CD4-positive, alpha-beta memory T cell (primary cell): ENCODE measurements around the gene POLR3F. TPM values are rescaled to one million over a fixed set of nuclear protein-coding genes. Genes with fewer than 3 reads are reported as not detected.

ENCODE experiments used
- CTCF ChIA-PET: fragments of 350-600 bp; sonication (Branson Sonifier 250); formaldehyde crosslinking; loops from one replicate; lab custom pipeline; 2021; ENCODE audit warnings: inconsistent platforms; ENCODE audit not compliant: partially characterized antibody; lab: Charles Lee
- POLR2A ChIA-PET: fragments of 350-600 bp; sonication (Branson Sonifier 250); formaldehyde crosslinking; loops from one replicate; lab custom pipeline; 2021; ENCODE audit not compliant: partially characterized antibody; lab: Charles Lee
- DNase-seq, 5 donors: peaks; one replicate each; pipeline versions ENCODE4 v3.0.0 to v3.0.0-alpha.2; 2020 to 2022; ENCODE audit warnings: mixed read lengths in 1 of 5
- H3K27ac ChIP-seq: one replicate; pipeline ENCODE4 v1.7.0; 2013; ENCODE audit warnings: low read depth, low read length
- H3K27me3 ChIP-seq: 2 replicates; pipeline ENCODE4 v1.7.0; 2013; ENCODE audit warnings: mild to moderate bottlenecking, low read length, moderate library complexity; ENCODE audit not compliant: insufficient read depth
- H3K36me3 ChIP-seq: 2 replicates; pipeline ENCODE4 v1.7.0; 2013; ENCODE audit warnings: mild to moderate bottlenecking, low read length, moderate library complexity; ENCODE audit not compliant: insufficient read depth
- H3K4me1 ChIP-seq: 2 replicates; pipeline ENCODE4 v1.7.0; 2013; ENCODE audit warnings: mild to moderate bottlenecking, low read length, moderate library complexity; ENCODE audit not compliant: insufficient read depth
- H3K4me3 ChIP-seq, 2 donors: one replicate each; pipeline ENCODE4 v1.7.0; 2013; ENCODE audit warnings: low read length in 2 of 2, mild to moderate bottlenecking in 1 of 2
- H3K9me3 ChIP-seq, 2 donors: one replicate each; pipeline ENCODE4 v1.7.0; 2013; ENCODE audit warnings: low read length in 2 of 2, control low read depth in 1 of 2; ENCODE audit not compliant: control insufficient read depth in 1 of 2
- H3K27ac Mint-ChIP-seq, 7 donors: one replicate each; pipeline ENCODE4 v1.8.0; 2020 to 2021; ENCODE audit warnings: mixed read lengths in 7 of 7, mild to moderate bottlenecking in 6 of 7, inconsistent platforms in 3 of 7, moderate library complexity in 3 of 7
- H3K27me3 Mint-ChIP-seq, 2 donors: one replicate each; pipeline ENCODE4 v1.8.0; 2020 to 2021; ENCODE audit warnings: mixed read lengths in 2 of 2
- H3K36me3 Mint-ChIP-seq, 2 donors: one replicate each; pipeline ENCODE4 v1.8.0; 2020 to 2021; ENCODE audit warnings: mixed read lengths in 2 of 2, inconsistent platforms in 1 of 2, mild to moderate bottlenecking in 1 of 2
- H3K4me1 Mint-ChIP-seq, 4 donors: one replicate each; pipeline ENCODE4 v1.8.0; 2020 to 2021; ENCODE audit warnings: mixed read lengths in 4 of 4, mild to moderate bottlenecking in 1 of 4
- H3K4me3 Mint-ChIP-seq, 8 donors: one replicate each; pipeline ENCODE4 v1.8.0; 2020 to 2021; ENCODE audit warnings: mixed read lengths in 8 of 8, mild to moderate bottlenecking in 7 of 8, moderate library complexity in 6 of 8, inconsistent platforms in 3 of 8
- H3K9me3 Mint-ChIP-seq, 8 donors: one replicate each; pipeline ENCODE4 v1.8.0; 2020 to 2021; ENCODE audit warnings: mixed read lengths in 8 of 8, mild to moderate bottlenecking in 5 of 8, inconsistent platforms in 3 of 8, moderate library complexity in 1 of 8
- intact Hi-C: fragments of 100-400 bp; cut with micrococcal nuclease; formaldehyde crosslinking; loops from one replicate; pipeline ENCODE4 v1.15.1; 2023
- polyA plus RNA-seq, 2 donors: library from polyadenylated mRNA; unstranded; fragments of 300-500 nt; fragmentation: Illumina TruSeq; gene quantifications; one replicate each; pipeline ENCODE4 v1.2.3, GENCODE V29; 2021
- total RNA-seq, 2 experiments: library from RNA; stranded (reverse); gene quantifications; one replicate each; pipeline ENCODE4 v1.2.3, GENCODE V29; 2021

POLR3F gene
- total and polyA plus RNA-seq, 4 experiments from 2014 or later: 7.1 to 9.1 (median 7.8) TPM

GRCh38 chr20:18477821-18478220 lies 10.6 kb downstream of the POLR3F start:
- ChIA-PET POLR2A (interaction anchor here (1.3 kb wide), 1 partner anchor 29 kb away, joined by 3 read pairs; no protein-coding TSS in a partner anchor), CTCF (no interaction called here)
- Mint-ChIP-seq H3K27ac (peak overlapping the region in 2 of 7 donors; percentile 58 to 64), H3K9me3 (no peaks in the 10 kb centered on the region), H3K36me3 (peaks cover 46 to 73% of the 10 kb centered on the region in 2 donors), H3K4me1 (no peaks in the 10 kb centered on the region), H3K4me3 (no peak overlapping the region), H3K27me3 (no peaks in the 10 kb centered on the region)
- Histone ChIP-seq H3K27me3 (no peaks in the 10 kb centered on the region), H3K4me3 (no peak overlapping the region), H3K9me3 (no peaks in the 10 kb centered on the region), H3K36me3 (peaks cover 45% of the 10 kb centered on the region), H3K27ac (no peak overlapping the region), H3K4me1 (no peaks in the 10 kb centered on the region)
- intact Hi-C loops: no loop called here
- DNase-seq: no peak

GRCh38 chr20:18481596-18481995 lies 14.4 kb downstream of the POLR3F start:
- DNase-seq: no peak
- Histone ChIP-seq H3K4me1 (no peaks in the 10 kb centered on the region), H3K4me3 (no peak overlapping the region), H3K36me3 (peaks cover 26% of the 10 kb centered on the region), H3K27ac (no peak overlapping the region), H3K27me3 (no peaks in the 10 kb centered on the region), H3K9me3 (no peaks in the 10 kb centered on the region)
- intact Hi-C loops: no loop called here
- Mint-ChIP-seq H3K4me1 (no peaks in the 10 kb centered on the region), H3K27ac (no peak overlapping the region), H3K9me3 (no peaks in the 10 kb centered on the region), H3K4me3 (peak overlapping the region in 1 of 8 donors; percentile 26), H3K36me3 (peaks cover 29 to 70% of the 10 kb centered on the region in 2 donors), H3K27me3 (no peaks in the 10 kb centered on the region)
- POLR2A ChIA-PET: interaction anchor here (1.1 kb wide), 1 partner anchor 14 kb away, joined by 7 read pairs; the partner anchor contains the start of genes DZANK1 and POLR3F
- CTCF ChIA-PET: no interaction called here

GRCh38 chr20:18488301-18488700 lies 21.1 kb downstream of the POLR3F start:
- H3K9me3 Mint-ChIP-seq: no peaks in the 10 kb centered on the region
- H3K4me1 Mint-ChIP-seq: peaks cover 0 to under 1% (median 0%) of the 10 kb centered on the region in 4 donors
- H3K36me3 ChIP-seq: peaks cover 12% of the 10 kb centered on the region
- POLR2A ChIA-PET: no interaction called here
- CTCF ChIA-PET: no interaction called here
- DNase-seq: no peak
- no peaks in the 10 kb centered on the region for H3K27me3 ChIP-seq
- H3K27ac Mint-ChIP-seq: no peak overlapping the region
- H3K27me3 Mint-ChIP-seq: no peaks in the 10 kb centered on the region
- no peak overlapping the region for H3K4me3 ChIP-seq
- no peaks in the 10 kb centered on the region for H3K9me3 ChIP-seq
- H3K36me3 Mint-ChIP-seq: peaks cover 28 to 65% of the 10 kb centered on the region in 2 donors
- H3K4me3 Mint-ChIP-seq: no peak overlapping the region
- intact Hi-C loops: no loop called here
- H3K4me1 ChIP-seq: no peaks in the 10 kb centered on the region
- H3K27ac ChIP-seq: no peak overlapping the region

GRCh38 chr20:18496042-18496441 lies 28.9 kb downstream of the POLR3F start:
- Histone ChIP-seq H3K9me3 (no peaks in the 10 kb centered on the region), H3K36me3 (peaks cover 7% of the 10 kb centered on the region), H3K4me1 (peaks cover 13% of the 10 kb centered on the region), H3K27ac (peak overlapping the region; percentile 69), H3K27me3 (no peaks in the 10 kb centered on the region), H3K4me3 (no peak overlapping the region)
- intact Hi-C loops: no loop called here
- no peak for DNase-seq
- H3K9me3 Mint-ChIP-seq: no peaks in the 10 kb centered on the region
- ChIA-PET CTCF (interaction anchor here (2.9 kb wide), 1 partner anchor 11 kb away, joined by 27 read pairs; the partner anchor contains the start of gene SEC23B), POLR2A (interaction anchor here (1.2 to 4.5 kb wide), 5 partner anchors 11 to 298 kb away, joined by 3 to 153 read pairs (median 7); partner anchors contain the start of genes DZANK1, POLR3F and SEC23B)
- H3K27me3 Mint-ChIP-seq: no peaks in the 10 kb centered on the region
- H3K27ac Mint-ChIP-seq: peak overlapping the region; percentile 1 to 98 (median 81)
- peaks cover 8 to 20% of the 10 kb centered on the region in 2 donors for H3K36me3 Mint-ChIP-seq
- H3K4me3 Mint-ChIP-seq: peak overlapping the region; percentile 95 to 98 (median 97)
- peaks cover 9 to 21% (median 15%) of the 10 kb centered on the region in 4 donors for H3K4me1 Mint-ChIP-seq

- Mint-ChIP-seq H3K4me3 (peak within 1 kb of the TSS; percentile 95 to 98 (median 97)), H3K36me3 (peaks cover 8 to 17% of the 10 kb centered on the region in 2 donors), H3K4me1 (peaks cover 9 to 21% (median 15%) of the 10 kb centered on the region in 4 donors), H3K27ac (peak within 1 kb of the TSS; percentile 81 to 98 (median 96)), H3K9me3 (no peaks in the 10 kb centered on the region), H3K27me3 (peaks cover 2 to 3% of the 10 kb centered on the region in 2 donors)
- CTCF ChIA-PET: interaction anchor here (0.6 to 2.9 kb wide), 5 partner anchors 10 to 84 kb away, joined by 3 to 27 read pairs (median 4); partner anchors contain the start of genes DZANK1 and SEC23B
- Histone ChIP-seq H3K36me3 (peaks cover 7% of the 10 kb centered on the region), H3K27me3 (no peaks in the 10 kb centered on the region), H3K4me1 (peaks cover 13% of the 10 kb centered on the region), H3K9me3 (no peaks in the 10 kb centered on the region), H3K27ac (peak within 1 kb of the TSS; percentile 69), H3K4me3 (peak within 1 kb of the TSS; percentile 53 to 71)
- peak; percentile 69 to 77 (median 72) for DNase-seq
- POLR2A ChIA-PET: interaction anchor here (0.6 to 4.5 kb wide), 7 partner anchors 10 to 502 kb away, joined by 3 to 153 read pairs (median 6); partner anchors contain the start of genes DZANK1, POLR3F, SEC23B and SMIM26
- intact Hi-C loops: loop anchor here (1.0 kb wide), 3 partner anchors 10 to 91 kb away; partner anchors contain the start of genes DTD1, DZANK1, POLR3F and SEC23B
These were observed 29.8 kb downstream of the POLR3F start, which contains the start of gene RBBP9 for GRCh38 chr20:18496740-18497592. Gene RBBP9 (minus strand): TSS chr20:18497225. CDS start chr20:18497167, 58 bp downstream.

DNA sequence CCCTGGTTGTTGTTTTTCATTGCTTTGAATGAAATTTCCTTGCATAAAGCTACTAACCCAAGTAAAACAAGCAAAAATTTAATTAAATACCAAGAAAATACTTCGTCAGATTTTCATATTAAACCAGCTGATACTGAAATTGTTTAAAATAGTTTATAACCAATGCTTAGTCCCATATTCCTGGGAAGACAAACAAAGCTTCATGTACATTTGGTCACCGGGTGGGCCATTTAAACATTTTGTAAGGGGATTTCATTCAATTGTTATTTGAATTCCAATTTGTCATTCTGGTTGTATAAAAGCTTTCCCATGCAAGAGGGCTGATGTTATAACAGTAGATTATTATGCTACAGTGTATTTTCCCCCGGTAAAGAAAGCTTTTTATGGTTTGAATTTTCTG lies 30.4 kb downstream of the POLR3F start:
- CTCF ChIA-PET: interaction anchor here (1.2 to 2.9 kb wide), 3 partner anchors 9 to 85 kb away, joined by 3 to 27 read pairs (median 4); partner anchors contain the start of gene SEC23B
- Histone ChIP-seq H3K27me3 (no peaks in the 10 kb centered on the region), H3K36me3 (peaks cover 7% of the 10 kb centered on the region), H3K9me3 (no peaks in the 10 kb centered on the region), H3K27ac (peak overlapping the region; percentile 69), H3K4me3 (no peak overlapping the region), H3K4me1 (peaks cover 13% of the 10 kb centered on the region)
- H3K36me3 Mint-ChIP-seq: peaks cover 8 to 10% of the 10 kb centered on the region in 2 donors
- H3K27ac Mint-ChIP-seq: peak overlapping the region; percentile 81 to 98 (median 96)
- H3K4me3 Mint-ChIP-seq: peak overlapping the region; percentile 95 to 98 (median 97)
- peaks cover 9 to 21% (median 15%) of the 10 kb centered on the region in 4 donors for H3K4me1 Mint-ChIP-seq
- POLR2A ChIA-PET: interaction anchor here (0.6 to 4.5 kb wide), 6 partner anchors 9 to 502 kb away, joined by 3 to 153 read pairs (median 5); partner anchors contain the start of genes DZANK1, POLR3F, SEC23B and SMIM26
- no peak for DNase-seq
- intact Hi-C loops: loop anchor here (1.0 kb wide), 3 partner anchors 10 to 91 kb away; partner anchors contain the start of genes DTD1, DZANK1, POLR3F and SEC23B
- no peaks in the 10 kb centered on the region for H3K9me3 Mint-ChIP-seq
- H3K27me3 Mint-ChIP-seq: peaks cover 3 to 4% of the 10 kb centered on the region in 2 donors
